ENCODE measurements around the gene SNX25. TPM values are rescaled to one million over a fixed set of nuclear protein-coding genes. Genes with fewer than 3 reads are reported as not detected.

The SNX25 gene
- total RNA-seq, 1 donor from 2014 or later: 24.1 TPM

- Mint-ChIP-seq H3K27me3 (ENCODE audit: low read depth) (no peaks in the 10 kb centered on the region), H3K27ac (no peak overlapping the region), H3K9me3 (no peaks in the 10 kb centered on the region), H3K4me1 (ENCODE audit: low read depth) (peaks cover 17% of the 10 kb centered on the region), H3K36me3 (ENCODE audit: low read depth) (peaks cover 11% of the 10 kb centered on the region), H3K4me3 (ENCODE audit: low read depth) (no peak overlapping the region)
- no peak for DNase-seq (ENCODE audit: low spot score)
- intact Hi-C loops (cut with micrococcal nuclease): no loop called here
These were observed 76.4 kb downstream of the SNX25 start for GRCh38 chr4:185285632-185286393.

- Mint-ChIP-seq H3K36me3 (ENCODE audit: low read depth) (peaks cover 11% of the 10 kb centered on the region), H3K27ac (no peak overlapping the region), H3K4me1 (ENCODE audit: low read depth) (peaks cover 14% of the 10 kb centered on the region), H3K9me3 (no peaks in the 10 kb centered on the region), H3K4me3 (ENCODE audit: low read depth) (no peak overlapping the region), H3K27me3 (ENCODE audit: low read depth) (no peaks in the 10 kb centered on the region)
- no peak for DNase-seq (ENCODE audit: low spot score)
- intact Hi-C loops (cut with micrococcal nuclease): no loop called here
These were observed 77.2 kb downstream of the SNX25 start for GRCh38 chr4:185286571-185286970.

GRCh38 chr4:185287031-185287430 lies 77.6 kb downstream of the SNX25 start:
- no peak overlapping the region for H3K27ac Mint-ChIP-seq
- intact Hi-C loops (cut with micrococcal nuclease): no loop called here
- peaks cover 14% of the 10 kb centered on the region for H3K36me3 Mint-ChIP-seq (ENCODE audit: low read depth)
- H3K4me3 Mint-ChIP-seq (ENCODE audit: low read depth): no peak overlapping the region
- H3K4me1 Mint-ChIP-seq (ENCODE audit: low read depth): peaks cover 14% of the 10 kb centered on the region
- H3K27me3 Mint-ChIP-seq (ENCODE audit: low read depth): no peaks in the 10 kb centered on the region
- no peaks in the 10 kb centered on the region for H3K9me3 Mint-ChIP-seq
- DNase-seq (ENCODE audit: low spot score): no peak

GRCh38 chr4:185290018-185290607 lies 80.7 kb downstream of the SNX25 start:
- DNase-seq (ENCODE audit: low spot score): no peak
- H3K4me1 Mint-ChIP-seq (ENCODE audit: low read depth): no peaks in the 10 kb centered on the region
- H3K27me3 Mint-ChIP-seq (ENCODE audit: low read depth): no peaks in the 10 kb centered on the region
- no peak overlapping the region for H3K4me3 Mint-ChIP-seq (ENCODE audit: low read depth)
- H3K36me3 Mint-ChIP-seq (ENCODE audit: low read depth): peaks cover 24% of the 10 kb centered on the region
- H3K9me3 Mint-ChIP-seq: no peaks in the 10 kb centered on the region
- no peak overlapping the region for H3K27ac Mint-ChIP-seq
- intact Hi-C loops (cut with micrococcal nuclease): no loop called here

GRCh38 chr4:185290656-185291055 lies 81.3 kb downstream of the SNX25 start:
- H3K27me3 Mint-ChIP-seq (ENCODE audit: low read depth): no peaks in the 10 kb centered on the region
- no peak overlapping the region for H3K4me3 Mint-ChIP-seq (ENCODE audit: low read depth)
- no peak for DNase-seq (ENCODE audit: low spot score)
- intact Hi-C loops (cut with micrococcal nuclease): no loop called here
- peaks cover 24% of the 10 kb centered on the region for H3K36me3 Mint-ChIP-seq (ENCODE audit: low read depth)
- no peaks in the 10 kb centered on the region for H3K4me1 Mint-ChIP-seq (ENCODE audit: low read depth)
- H3K9me3 Mint-ChIP-seq: no peaks in the 10 kb centered on the region
- H3K27ac Mint-ChIP-seq: no peak overlapping the region

GRCh38 chr4:185293202-185293601 lies 83.8 kb downstream of the SNX25 start:
- Mint-ChIP-seq H3K9me3 (no peaks in the 10 kb centered on the region), H3K4me3 (ENCODE audit: low read depth) (no peak overlapping the region), H3K27ac (no peak overlapping the region), H3K4me1 (ENCODE audit: low read depth) (peaks cover 3% of the 10 kb centered on the region), H3K27me3 (ENCODE audit: low read depth) (no peaks in the 10 kb centered on the region), H3K36me3 (ENCODE audit: low read depth) (peaks cover 28% of the 10 kb centered on the region)
- no peak for DNase-seq (ENCODE audit: low spot score)
- intact Hi-C loops (cut with micrococcal nuclease): no loop called here

GRCh38 chr4:185296665-185297460 lies 87.5 kb downstream of the SNX25 start:
- intact Hi-C loops (cut with micrococcal nuclease): no loop called here
- Mint-ChIP-seq H3K27me3 (ENCODE audit: low read depth) (no peaks in the 10 kb centered on the region), H3K9me3 (no peaks in the 10 kb centered on the region), H3K4me3 (ENCODE audit: low read depth) (no peak overlapping the region), H3K36me3 (ENCODE audit: low read depth) (peaks cover 24% of the 10 kb centered on the region), H3K27ac (no peak overlapping the region), H3K4me1 (ENCODE audit: low read depth) (peaks cover 3% of the 10 kb centered on the region)
- DNase-seq (ENCODE audit: low spot score): no peak

GRCh38 chr4:185298728-185299430 lies 89.5 kb downstream of the SNX25 start:
- intact Hi-C loops (cut with micrococcal nuclease): no loop called here
- Mint-ChIP-seq H3K36me3 (ENCODE audit: low read depth) (peaks cover 11% of the 10 kb centered on the region), H3K4me1 (ENCODE audit: low read depth) (peaks cover 3% of the 10 kb centered on the region), H3K9me3 (no peaks in the 10 kb centered on the region), H3K4me3 (ENCODE audit: low read depth) (no peak overlapping the region), H3K27ac (no peak overlapping the region), H3K27me3 (ENCODE audit: low read depth) (no peaks in the 10 kb centered on the region)
- DNase-seq (ENCODE audit: low spot score): no peak

GRCh38 chr4:185304541-185304940 lies 95.1 kb downstream of the SNX25 start:
- H3K27me3 Mint-ChIP-seq (ENCODE audit: low read depth): no peaks in the 10 kb centered on the region
- H3K9me3 Mint-ChIP-seq: no peaks in the 10 kb centered on the region
- peaks cover 10% of the 10 kb centered on the region for H3K36me3 Mint-ChIP-seq (ENCODE audit: low read depth)
- H3K4me1 Mint-ChIP-seq (ENCODE audit: low read depth): peaks cover 9% of the 10 kb centered on the region
- no peak overlapping the region for H3K27ac Mint-ChIP-seq
- intact Hi-C loops (cut with micrococcal nuclease): no loop called here
- H3K4me3 Mint-ChIP-seq (ENCODE audit: low read depth): no peak overlapping the region
- no peak for DNase-seq (ENCODE audit: low spot score)

GRCh38 chr4:185304944-185305690 lies 95.7 kb downstream of the SNX25 start:
- peaks cover 16% of the 10 kb centered on the region for H3K36me3 Mint-ChIP-seq (ENCODE audit: low read depth)
- no peaks in the 10 kb centered on the region for H3K27me3 Mint-ChIP-seq (ENCODE audit: low read depth)
- H3K4me3 Mint-ChIP-seq (ENCODE audit: low read depth): no peak overlapping the region
- no peak for DNase-seq (ENCODE audit: low spot score)
- no peaks in the 10 kb centered on the region for H3K9me3 Mint-ChIP-seq
- intact Hi-C loops (cut with micrococcal nuclease): no loop called here
- peaks cover 14% of the 10 kb centered on the region for H3K4me1 Mint-ChIP-seq (ENCODE audit: low read depth)
- no peak overlapping the region for H3K27ac Mint-ChIP-seq

- H3K36me3 Mint-ChIP-seq (ENCODE audit: low read depth): peaks cover 23% of the 10 kb centered on the region
- H3K4me1 Mint-ChIP-seq (ENCODE audit: low read depth): peaks cover 14% of the 10 kb centered on the region
- no peaks in the 10 kb centered on the region for H3K9me3 Mint-ChIP-seq
- no peak for DNase-seq (ENCODE audit: low spot score)
- intact Hi-C loops (cut with micrococcal nuclease): no loop called here
- no peaks in the 10 kb centered on the region for H3K27me3 Mint-ChIP-seq (ENCODE audit: low read depth)
- no peak overlapping the region for H3K4me3 Mint-ChIP-seq (ENCODE audit: low read depth)
- no peak overlapping the region for H3K27ac Mint-ChIP-seq
These were observed 96.6 kb downstream of the SNX25 start for GRCh38 chr4:185305979-185306442.
